Ishikawa (cell line): ENCODE measurements around the gene ASPG.

Experiments
- EP300 ChIP-seq: IDR thresholded peaks from 2 replicates; pipeline ENCODE4 v1.6.1; 2012; ENCODE audit warnings: borderline replicate concordance
- NFIC ChIP-seq: IDR thresholded peaks from 2 replicates; pipeline ENCODE4 v1.6.1; 2012
- RAD21 ChIP-seq: IDR thresholded peaks from 2 replicates; pipeline ENCODE4 v1.6.1; 2012; ENCODE audit warnings: low read depth
- TAF1 ChIP-seq: IDR thresholded peaks from 2 replicates; pipeline ENCODE4 v1.6.1; 2012; ENCODE audit warnings: low read depth, mild to moderate bottlenecking
- TCF12 ChIP-seq: IDR thresholded peaks from 2 replicates; pipeline ENCODE4 v1.6.1; 2012; ENCODE audit warnings: low read depth
- YY1 ChIP-seq: IDR thresholded peaks from 2 replicates; pipeline ENCODE4 v1.6.1; 2012; ENCODE audit warnings: low read depth
- TF ChIP-seq, protein P1 (sequence below): IDR thresholded peaks from 2 replicates; pipeline ENCODE4 v1.6.1; 2012
- TF ChIP-seq, protein P2 (sequence below): IDR thresholded peaks from 2 replicates; pipeline ENCODE4 v1.6.1; 2012; ENCODE audit warnings: low read depth, mild to moderate bottlenecking

DNA sequence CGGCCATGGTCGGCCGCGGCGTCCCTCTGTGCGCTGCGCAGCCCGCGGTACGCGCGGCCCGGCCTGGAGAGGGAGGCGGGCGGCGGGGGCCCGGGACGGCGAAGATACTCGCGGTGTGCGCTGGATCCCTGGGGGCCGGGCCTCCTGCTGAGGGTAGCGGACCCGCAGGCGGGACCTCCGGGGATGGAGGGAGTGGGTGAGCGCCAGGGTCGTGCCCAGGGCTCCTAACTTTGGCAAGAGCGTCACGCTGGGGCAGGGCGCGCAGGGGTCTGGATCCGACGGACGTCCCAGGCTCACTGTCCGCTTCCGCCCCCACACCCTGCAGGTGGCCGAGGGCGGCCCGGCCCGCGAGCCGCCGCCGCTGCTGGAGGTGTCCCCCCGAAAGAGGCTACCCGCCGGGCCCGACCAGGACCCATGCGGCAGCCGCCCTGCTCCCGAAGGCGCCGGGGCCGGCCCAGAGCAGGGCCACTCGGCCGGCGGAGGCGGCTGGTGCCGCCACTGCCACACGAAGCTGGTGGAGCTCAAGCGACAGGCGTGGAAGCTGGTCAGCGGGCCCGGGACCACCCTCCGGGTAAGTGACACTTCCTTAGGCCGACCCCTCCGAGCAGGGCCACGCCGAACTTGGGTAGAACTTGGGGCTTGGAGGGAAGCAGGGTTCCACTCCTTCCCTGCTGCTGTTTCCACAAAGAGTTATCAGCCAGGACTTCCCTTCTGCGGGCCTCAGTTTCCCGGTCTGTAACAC, 53.4 kb downstream of the ASPG start:
- TF ChIP-seq, protein P1, sequence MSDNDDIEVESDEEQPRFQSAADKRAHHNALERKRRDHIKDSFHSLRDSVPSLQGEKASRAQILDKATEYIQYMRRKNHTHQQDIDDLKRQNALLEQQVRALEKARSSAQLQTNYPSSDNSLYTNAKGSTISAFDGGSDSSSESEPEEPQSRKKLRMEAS = no peak
- TF ChIP-seq, protein P2, sequence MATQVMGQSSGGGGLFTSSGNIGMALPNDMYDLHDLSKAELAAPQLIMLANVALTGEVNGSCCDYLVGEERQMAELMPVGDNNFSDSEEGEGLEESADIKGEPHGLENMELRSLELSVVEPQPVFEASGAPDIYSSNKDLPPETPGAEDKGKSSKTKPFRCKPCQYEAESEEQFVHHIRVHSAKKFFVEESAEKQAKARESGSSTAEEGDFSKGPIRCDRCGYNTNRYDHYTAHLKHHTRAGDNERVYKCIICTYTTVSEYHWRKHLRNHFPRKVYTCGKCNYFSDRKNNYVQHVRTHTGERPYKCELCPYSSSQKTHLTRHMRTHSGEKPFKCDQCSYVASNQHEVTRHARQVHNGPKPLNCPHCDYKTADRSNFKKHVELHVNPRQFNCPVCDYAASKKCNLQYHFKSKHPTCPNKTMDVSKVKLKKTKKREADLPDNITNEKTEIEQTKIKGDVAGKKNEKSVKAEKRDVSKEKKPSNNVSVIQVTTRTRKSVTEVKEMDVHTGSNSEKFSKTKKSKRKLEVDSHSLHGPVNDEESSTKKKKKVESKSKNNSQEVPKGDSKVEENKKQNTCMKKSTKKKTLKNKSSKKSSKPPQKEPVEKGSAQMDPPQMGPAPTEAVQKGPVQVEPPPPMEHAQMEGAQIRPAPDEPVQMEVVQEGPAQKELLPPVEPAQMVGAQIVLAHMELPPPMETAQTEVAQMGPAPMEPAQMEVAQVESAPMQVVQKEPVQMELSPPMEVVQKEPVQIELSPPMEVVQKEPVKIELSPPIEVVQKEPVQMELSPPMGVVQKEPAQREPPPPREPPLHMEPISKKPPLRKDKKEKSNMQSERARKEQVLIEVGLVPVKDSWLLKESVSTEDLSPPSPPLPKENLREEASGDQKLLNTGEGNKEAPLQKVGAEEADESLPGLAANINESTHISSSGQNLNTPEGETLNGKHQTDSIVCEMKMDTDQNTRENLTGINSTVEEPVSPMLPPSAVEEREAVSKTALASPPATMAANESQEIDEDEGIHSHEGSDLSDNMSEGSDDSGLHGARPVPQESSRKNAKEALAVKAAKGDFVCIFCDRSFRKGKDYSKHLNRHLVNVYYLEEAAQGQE = no peak
- TF ChIP-seq YY1 (no peak), TCF12 (no peak), NFIC (no peak), RAD21 (no peak), EP300 (no peak), TAF1 (no peak)
